H54 (cell line): Measurements from ENCODE around the gene ERP27.

ENCODE experiments used
- DNase-seq: peaks from one replicate; pipeline ENCODE4 v3.0.0; 2011; ENCODE audit warnings: low spot score, mixed read lengths; ENCODE audit not compliant: insufficient read length
- FAIRE-seq: peaks from 3 replicates; lab custom pipeline; 2011; peaks lifted over from hg19 to GRCh38; lab: Jason Lieb, UNC
- POLR2A ChIP-seq: IDR thresholded peaks from 2 replicates; pipeline ENCODE4 v1.6.1; 2011; ENCODE audit warnings: low read depth, mild to moderate bottlenecking, low read length

Gene ERP27

DNA sequence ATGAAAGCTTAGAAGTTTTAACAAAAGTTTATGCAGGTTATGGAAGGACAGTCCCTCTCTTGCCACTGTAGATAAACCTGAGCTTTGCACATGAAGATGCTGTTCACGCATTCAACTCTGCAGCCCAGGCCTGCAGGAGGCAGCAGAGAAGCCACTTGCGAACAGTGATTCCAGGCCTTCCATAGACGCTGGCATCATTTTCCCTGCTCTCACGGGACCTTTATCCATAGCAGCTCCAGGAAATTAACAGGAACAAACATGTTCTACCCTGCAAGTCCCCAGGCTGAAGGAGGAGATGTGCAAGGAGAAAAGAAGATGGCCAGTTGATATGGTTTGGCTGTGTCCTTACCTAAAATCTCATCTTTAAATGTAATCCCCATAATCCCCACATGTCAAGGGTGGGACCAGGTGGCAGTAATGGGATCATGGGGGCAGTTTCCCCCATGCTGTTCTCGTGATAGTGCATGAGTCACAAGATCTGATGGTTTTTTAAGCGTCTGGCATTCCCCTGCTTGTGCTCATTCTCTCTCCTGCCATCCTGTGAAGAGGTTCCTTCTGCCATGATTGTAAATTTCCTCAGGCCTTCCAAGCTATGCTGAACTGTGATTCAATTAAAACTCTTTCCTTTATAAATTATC, 2.0 kb downstream of the ERP27 start:
- FAIRE-seq (no peak), DNase-seq (no peak)
- no peak for TF ChIP-seq POLR2A

DNA sequence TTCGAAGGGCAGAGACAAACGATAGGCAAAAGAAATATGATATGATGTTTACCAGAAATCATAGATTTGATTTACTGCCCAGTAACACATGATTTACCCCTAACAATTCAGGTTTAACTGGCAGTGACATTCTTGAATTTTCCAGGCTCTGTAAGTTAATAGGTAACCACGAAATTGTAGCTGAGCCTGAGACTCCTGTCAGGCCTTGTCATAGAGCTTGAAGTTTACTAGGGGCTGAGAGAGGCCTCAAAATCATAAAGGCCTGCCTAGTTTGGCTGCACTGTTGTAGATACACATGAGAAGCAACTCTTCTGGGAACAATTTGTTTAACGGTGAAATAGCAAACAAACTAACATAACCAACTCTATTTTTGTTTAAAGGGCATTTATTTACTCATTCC, 3.3 kb downstream of the ERP27 start:
- DNase-seq: no peak
- TF ChIP-seq POLR2A: no peak
- FAIRE-seq: no peak

DNA sequence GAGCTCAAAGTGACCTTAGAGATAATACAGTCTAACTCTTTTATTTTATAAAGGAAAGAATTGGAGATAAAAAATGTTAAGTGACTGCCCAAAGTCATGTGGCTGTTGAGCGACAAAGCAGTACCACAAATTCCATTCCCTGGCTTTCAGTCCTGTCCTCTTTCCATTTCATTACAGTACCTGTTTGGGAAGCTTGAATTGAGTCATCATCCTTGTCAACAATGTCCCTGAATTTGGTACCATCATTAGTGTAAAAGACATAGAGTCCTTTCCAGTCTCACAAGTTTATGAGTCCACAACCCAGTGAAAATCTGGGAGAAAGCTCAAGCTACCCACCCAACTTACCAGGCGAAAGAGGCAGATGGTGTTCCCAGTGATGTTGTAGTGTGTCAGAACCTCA, 3.8 kb downstream of the ERP27 start:
- no peak for TF ChIP-seq POLR2A
- FAIRE-seq: no peak

GRCh38 chr12:14931791-14932560, 6.4 kb downstream of the ERP27 start:
- FAIRE-seq: no peak
- TF ChIP-seq POLR2A: no peak
- no peak for DNase-seq

More for the DNA sequence above, 3.8 kb downstream of the ERP27 start:
- DNase-seq: no peak

- no peak for TF ChIP-seq POLR2A
- no peak for DNase-seq
- FAIRE-seq: no peak
Observed at GRCh38 chr12:14931359-14931758, 7.0 kb downstream of the ERP27 start.

DNA sequence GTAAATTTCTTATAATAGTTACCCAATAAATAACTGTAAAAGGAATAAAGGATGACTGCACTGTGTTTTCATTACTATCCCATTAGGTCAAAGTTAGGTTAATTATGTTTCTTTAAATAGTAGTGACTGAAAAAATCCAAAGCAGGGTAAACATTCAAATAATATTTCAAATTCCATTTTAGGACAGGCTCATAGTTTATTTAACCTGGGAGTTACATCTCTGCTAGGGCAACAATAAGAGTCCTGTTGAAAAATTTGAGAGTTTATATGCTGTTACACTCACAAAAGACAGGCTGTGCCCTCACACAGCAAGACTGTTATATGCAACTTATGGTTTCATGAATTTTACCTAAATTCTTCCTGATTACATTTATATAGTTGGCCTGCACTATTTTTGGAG, 8.0 kb downstream of the ERP27 start:
- no peak for FAIRE-seq
- TF ChIP-seq POLR2A: no peak
- no peak for DNase-seq

- no peak for TF ChIP-seq POLR2A
- DNase-seq: no peak
Observed at GRCh38 chr12:14928931-14929330, 9.4 kb downstream of the ERP27 start.

DNA sequence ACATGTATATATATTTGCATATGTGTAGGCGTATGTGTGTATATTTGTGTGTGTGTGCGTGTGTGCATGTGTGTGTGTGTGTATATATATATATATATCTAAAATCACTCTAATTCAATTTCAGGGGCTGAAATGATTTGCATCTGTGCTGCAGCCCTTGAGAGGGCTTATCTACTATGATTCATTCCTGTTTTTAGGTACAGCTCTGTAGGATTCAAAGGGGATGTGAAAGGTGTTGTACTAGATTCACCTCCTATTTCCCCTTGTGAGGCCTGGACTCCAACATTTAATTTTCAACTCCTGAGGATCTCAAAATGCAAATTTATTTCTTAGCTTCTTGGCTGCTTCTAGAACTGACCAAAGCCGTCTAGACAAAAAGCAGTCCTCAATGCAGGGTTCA, 11.1 kb downstream of the ERP27 start:
- DNase-seq: no peak
- no peak for TF ChIP-seq POLR2A

More at GRCh38 chr12:14928931-14929330, 9.4 kb downstream of the ERP27 start:
- no peak for FAIRE-seq

DNA sequence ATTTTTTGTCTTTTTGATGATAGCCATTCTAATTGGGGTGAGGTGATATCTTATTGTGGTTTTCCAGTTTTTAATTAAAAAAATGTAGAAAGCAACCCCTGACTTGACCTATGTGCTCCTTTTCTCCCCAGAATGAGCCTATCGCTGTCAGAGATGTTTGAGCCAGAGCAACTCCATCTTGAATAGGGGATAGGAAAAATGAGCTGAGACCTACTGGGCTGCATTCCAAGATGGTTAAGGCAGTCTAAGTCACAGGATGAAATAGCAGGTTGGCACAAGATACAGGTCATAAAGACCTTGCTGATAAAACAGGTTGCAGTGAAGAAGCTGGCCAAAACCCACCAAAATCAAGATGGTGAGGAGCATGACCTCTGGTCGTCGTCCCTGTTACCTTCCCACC, 13.8 kb downstream of the ERP27 start:
- FAIRE-seq: no peak
- no peak for TF ChIP-seq POLR2A

More for the DNA sequence above, 11.1 kb downstream of the ERP27 start:
- FAIRE-seq: no peak

GRCh38 chr12:14923944-14924343, 14.4 kb downstream of the ERP27 start:
- DNase-seq (no peak), FAIRE-seq (no peak)
- TF ChIP-seq POLR2A: no peak

More for the DNA sequence above, 13.8 kb downstream of the ERP27 start:
- no peak for DNase-seq

DNA sequence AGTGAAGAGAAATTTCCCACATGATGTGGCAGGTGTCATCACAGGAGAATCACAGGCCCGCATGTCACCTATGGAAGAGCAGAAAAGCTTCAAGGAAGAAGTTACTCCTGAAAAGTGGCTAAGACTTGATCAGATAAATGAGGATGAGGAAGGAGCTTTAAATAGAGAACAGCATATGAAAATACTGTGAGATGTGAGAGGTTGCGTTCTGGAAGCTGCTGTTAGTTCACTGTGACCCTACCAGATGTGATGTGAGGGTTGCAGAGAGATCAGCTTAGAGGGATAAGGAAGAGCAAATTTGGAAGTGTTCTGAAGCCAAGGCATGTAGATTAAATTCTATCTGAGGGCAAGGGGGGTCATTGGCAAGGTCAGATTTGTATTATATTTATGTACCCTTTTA, 17.1 kb downstream of the ERP27 start:
- no peak for TF ChIP-seq POLR2A
- DNase-seq (no peak), FAIRE-seq (no peak)

DNA sequence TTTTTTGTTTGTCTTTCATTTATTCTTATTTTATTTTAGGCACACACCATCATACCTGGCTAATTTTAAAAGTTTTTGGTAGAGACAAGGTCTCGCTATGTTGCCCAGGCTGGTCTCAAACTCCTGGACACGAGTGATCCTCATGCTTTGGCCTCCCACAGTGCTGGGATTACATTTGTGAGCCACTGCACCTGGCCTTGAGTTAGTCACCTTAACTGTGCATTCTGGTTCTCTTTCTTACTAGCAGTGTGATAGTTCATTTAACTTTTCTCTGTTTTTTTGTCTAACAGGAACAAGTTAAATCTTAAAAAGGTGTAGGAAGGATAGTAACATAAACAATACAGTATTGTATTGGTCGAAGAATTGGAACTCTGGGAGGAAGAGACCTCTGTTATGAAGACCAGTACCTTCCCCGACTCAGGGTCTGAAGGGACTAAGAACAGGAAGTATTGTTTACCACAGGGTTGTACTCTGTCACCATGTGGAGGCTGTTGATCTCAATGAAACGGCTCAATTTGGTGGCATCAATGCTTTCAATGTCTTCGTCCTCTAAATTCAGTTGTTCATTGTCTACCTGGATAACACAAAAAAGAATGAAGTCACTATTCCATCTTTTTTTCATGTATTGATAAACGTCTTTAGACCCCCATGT, 17.7 kb downstream of the ERP27 start:
- TF ChIP-seq POLR2A: no peak
- FAIRE-seq (no peak), DNase-seq (no peak)

GRCh38 chr12:14919455-14919854, 18.9 kb downstream of the ERP27 start:
- TF ChIP-seq POLR2A: no peak
- DNase-seq: no peak
- FAIRE-seq: no peak

GRCh38 chr12:14915736-14916135, 22.6 kb downstream of the ERP27 start:
- no peak for TF ChIP-seq POLR2A
- no peak for FAIRE-seq
- no peak for DNase-seq
